ENCODE results near the gene CMTM3.

DNA sequence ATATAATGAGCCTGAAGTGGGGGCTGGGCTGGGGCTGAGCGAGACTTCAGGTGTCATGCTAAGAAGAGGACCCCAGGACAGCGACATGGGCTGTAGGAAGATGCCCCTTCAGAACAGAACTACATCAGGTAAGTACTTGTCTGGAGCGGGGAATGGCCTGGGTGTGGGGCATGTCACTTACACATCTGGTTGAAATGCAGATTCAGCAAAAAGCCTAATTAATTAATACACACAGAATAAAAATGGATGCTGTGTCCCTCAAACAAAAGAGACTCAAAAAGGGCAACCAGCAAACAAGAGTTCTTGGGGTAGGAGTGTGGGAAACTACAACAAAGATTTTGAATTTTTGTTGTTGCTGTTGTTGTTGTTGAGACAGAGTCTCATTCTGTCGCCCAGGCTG, 13.5 kb upstream of the CMTM3 start:
- TF ChIP-seq, protein P1, sequence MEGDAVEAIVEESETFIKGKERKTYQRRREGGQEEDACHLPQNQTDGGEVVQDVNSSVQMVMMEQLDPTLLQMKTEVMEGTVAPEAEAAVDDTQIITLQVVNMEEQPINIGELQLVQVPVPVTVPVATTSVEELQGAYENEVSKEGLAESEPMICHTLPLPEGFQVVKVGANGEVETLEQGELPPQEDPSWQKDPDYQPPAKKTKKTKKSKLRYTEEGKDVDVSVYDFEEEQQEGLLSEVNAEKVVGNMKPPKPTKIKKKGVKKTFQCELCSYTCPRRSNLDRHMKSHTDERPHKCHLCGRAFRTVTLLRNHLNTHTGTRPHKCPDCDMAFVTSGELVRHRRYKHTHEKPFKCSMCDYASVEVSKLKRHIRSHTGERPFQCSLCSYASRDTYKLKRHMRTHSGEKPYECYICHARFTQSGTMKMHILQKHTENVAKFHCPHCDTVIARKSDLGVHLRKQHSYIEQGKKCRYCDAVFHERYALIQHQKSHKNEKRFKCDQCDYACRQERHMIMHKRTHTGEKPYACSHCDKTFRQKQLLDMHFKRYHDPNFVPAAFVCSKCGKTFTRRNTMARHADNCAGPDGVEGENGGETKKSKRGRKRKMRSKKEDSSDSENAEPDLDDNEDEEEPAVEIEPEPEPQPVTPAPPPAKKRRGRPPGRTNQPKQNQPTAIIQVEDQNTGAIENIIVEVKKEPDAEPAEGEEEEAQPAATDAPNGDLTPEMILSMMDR (IDR thresholded peaks at IDR 0.05) = no peak
- no peak for TF ChIP-seq EP300 (IDR thresholded peaks at IDR 0.05)
